Activated CD4-positive, alpha-beta T cell treated with anti-CD3 and anti-CD28 coated beads, Interleukin-2, amount 50 U/mL, for 1 hour (primary cell): ENCODE data around the gene IYD.
"Not testable (repeated sequence)": the region's sequence is repeated elsewhere in the genome, so short reads cannot be mapped to it uniquely, and the experiment has no call there.

Experiments used
- DNase-seq: peaks from one replicate; pipeline ENCODE4 v3.0.0-alpha.2; 2020

IYD gene

DNA sequence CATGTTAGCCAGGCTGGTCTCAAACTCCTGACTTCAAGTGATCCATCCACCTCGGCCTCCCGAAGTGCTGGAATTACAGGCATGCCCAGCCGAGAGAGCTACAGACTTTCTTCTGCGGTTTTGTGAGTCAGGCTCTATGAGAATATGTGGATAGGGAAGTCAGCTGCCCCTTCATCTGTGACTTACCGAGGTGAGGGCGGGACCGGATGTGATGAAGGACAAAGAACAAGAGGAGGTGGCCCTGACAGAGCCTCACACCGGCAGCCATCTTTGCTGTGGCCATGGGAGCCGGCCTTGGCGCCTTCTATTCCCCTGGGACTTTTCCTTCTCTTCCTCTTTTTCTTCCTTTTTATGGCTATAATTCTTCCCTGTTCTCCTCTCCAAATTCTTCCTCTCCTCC, 67.0 kb downstream of the IYD start:
- no peak for DNase-seq

DNA sequence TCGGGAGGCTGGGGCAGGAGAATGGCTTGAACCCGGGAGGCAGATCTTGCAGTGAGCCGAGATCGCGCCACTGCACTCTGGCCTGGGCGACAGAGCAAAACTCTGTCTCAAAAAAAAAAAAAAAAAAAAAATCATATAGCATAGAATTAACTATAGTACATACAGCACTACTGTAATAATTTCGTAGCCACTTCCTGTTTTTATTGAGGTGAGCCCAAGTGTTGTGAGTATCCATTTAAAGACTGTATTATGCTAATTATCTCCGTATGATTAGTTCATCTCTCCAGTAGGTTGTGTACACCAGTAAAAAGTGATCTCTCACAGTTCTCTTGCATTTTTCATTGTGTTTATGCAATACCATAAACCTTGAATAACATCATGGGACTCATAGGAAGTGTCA, 70.6 kb downstream of the IYD start:
- DNase-seq = no peak

DNA sequence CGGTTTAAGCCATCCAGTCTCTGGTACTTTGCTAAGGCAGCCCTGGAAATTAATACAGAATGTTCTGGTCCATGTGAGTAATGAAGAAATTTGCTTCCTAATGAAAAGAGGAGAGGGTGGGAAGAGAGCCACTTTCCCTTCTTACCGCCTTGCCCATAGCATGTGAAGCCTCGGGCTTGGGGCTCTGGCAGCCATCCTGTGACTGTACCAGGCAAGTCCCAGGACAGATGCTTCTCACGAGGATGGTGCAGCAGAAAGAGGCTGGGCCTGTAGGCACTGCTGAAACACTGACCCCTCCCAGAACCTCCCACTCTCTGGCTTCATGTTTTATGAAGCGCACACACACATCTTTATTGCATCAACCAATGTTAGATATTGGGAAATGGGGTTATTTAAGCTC, 74.8 kb downstream of the IYD start:
- no peak for DNase-seq

DNA sequence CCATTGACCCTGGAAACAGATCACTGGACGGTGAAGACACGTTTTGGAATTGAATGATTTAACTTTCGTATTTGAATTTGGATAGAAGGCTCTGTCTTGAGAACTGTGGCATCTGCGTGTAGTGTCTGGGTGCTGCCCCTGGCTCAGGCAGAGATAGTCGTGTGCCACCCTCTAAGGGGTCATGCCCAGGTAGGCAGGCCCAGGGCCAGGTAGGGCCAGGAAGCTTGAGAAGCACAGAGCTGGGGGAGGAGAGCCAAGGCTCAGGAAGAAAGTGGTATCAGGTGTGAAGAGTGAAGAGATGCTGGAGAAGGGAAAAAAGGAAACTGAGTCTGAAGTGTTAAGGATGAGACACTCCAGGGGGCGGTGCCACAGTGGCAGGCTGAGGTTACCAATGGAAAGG, 75.5 kb downstream of the IYD start:
- no peak for DNase-seq

DNA sequence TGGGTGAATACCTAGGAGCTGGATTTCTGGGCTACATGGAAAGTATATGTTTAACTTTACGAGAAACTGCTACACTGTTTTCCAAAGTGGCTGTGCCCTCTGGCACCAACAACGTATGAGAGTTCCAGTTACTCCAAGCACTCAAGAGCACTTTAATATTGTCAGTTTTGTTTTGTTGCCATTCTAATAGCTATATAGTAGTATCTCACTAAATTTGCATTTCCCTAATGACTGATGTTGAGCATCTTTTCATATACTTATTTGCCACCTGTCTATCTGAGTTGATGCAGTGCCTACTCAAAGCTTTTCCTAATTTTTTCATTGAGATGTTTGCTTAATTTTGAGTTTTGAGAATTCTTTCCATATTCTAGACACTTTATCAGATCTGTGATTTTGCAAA, 76.7 kb downstream of the IYD start:
- DNase-seq = no peak

DNA sequence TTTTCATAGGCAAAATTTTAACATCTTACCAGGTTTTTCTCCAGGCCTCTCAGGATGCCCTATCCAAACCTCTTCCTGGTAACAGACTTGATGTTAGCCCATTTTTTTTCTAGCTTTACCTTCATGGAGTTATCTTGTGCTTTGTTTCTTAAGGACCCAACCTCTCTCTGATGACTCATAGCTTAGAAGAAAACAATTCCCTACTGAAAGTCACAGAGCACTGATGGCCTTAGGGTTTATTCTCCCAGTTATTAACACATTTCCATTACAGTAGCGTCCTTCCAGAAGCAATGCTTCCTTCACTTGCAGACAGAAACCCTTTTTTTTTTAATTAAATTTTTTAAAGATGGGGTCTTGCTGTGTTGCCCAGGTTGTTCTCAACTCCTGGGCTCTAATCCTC, 79.4 kb downstream of the IYD start:
- no peak for DNase-seq

DNA sequence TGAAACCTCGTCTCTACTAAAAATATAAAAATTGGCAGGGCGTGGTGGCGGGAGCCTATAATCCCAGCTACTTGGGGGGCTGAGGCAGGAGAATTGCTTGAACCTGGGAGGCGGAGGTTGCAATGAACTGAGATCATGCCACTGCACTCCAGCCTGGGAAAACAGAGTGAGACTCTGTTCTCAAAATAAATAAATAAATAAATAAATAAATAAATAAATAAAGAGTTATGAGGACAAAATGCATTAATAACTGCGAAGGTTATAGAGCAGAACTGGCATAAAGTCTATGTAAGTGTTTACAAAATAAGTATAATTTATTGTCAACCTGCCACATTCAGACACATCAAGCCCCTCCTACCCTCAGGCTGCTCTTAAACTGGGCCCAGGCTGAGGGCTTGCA, 80.2 kb downstream of the IYD start:
- not testable (repeated sequence) for DNase-seq

DNA sequence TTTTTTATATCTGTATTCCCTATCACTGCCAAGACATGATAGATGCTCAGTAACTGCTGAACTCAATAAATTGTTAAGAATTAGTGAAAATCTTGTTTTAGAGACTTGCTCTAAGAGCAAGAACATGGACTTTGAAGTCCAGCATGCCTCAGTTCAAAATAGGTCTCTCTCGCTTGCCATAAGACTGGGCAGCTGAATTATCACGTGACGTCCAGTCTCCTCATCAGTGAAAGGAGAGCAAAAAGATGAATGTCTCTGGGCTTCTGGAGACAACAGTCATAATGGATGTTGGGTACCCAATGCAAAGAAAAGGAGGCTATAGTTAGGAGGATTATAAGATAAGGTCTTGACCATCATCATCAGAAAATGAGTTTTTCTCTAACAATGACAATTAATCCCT, 82.1 kb downstream of the IYD start:
- DNase-seq = no peak

DNA sequence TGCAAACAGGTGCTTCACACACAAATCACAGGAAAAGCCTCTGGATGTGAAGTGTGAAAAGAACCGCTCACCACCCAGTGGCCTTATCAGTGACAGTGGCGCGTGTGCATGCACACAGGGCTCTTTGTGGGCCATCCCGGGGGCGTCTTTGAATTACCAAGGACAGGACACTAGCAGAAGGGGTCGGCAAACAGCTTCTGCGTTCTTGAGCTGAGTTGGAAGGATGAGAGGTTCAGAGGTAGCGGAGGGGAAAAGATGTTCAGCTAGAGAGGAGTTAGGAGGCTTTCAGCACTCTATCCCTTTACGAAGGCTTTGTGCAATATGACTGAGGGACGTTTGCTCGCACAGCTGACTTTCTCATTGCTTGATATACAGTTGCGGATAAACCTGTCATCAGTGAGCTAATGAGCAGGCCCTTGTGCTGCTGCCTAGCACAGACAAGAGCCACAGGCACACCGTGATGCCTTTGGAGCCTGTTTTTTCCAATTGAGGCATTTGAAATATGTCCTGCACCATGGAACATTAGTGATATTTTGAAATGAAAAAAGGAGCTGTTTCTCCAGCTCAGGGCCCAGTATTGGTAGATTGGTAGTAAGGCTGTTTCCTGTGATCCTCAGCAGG, 83.1 kb downstream of the IYD start:
- DNase-seq = no peak

DNA sequence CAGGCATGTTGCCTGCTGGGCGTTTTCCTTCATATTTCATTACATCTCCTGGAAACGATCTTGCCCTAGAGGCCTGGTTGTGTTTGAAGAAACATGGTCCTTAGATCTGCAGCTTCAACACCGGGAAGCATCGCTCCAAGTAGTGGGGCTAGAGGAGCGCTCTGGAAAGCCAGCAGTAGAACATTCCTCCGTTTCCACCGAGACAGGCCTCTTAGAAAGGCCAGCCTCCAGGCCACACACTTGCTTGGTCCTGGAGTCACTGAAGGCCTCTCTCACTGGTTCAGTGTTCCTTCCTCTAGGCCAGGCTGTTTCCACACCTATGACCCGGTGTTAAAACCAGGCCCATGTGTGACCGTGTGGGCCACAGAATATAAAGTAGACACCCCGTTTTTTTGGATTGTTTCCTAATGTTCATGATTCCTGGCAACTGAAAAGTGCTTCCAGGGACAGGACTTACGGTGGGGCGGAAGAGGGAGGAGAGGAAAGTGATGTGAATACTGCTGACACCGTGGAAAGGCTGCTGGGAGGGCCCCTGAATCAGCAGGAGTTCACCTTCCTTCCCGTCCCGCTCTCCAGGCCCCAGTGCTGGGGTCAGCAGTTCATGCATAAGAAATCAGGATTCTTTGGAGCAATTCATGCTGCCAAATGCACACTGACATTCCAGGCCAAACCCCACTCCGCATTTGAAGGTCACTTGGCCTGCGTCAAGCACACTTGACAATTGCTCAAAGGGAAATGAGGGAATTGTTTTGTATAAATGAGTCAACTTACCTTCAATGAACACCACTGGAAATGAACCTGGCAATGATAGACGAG, 83.8 kb downstream of the IYD start:
- no peak for DNase-seq

DNA sequence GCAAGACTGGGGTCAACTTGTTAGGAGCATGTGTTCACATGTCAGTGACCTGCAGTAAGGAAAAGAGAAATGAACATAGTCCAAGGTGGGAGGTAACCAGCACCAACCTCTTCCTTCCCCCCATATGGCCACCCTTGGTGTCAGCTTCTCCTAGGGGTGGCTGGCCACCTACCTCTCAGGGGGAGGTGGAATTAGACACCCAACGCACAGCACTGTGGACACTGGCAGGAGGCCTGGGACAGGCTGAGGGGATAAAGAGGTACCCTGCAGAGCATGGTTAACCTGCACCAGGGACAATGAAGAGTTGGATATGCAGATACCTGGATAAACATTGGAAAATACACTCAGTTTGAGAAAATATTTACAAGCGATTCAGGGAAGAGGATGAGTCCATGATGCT, 84.5 kb downstream of the IYD start:
- no peak for DNase-seq
